Esophagus muscularis mucosa (tissue), 4 donors: Measurements from ENCODE around the gene MXRA8. TPM values are rescaled to one million over a fixed set of nuclear protein-coding genes. Genes with fewer than 3 reads are reported as not detected.

Source experiments
- DNase-seq: peaks from one replicate; pipeline ENCODE4 v3.0.0-alpha.2; 2017; ENCODE audit errors: extremely low spot score
- H3K27ac ChIP-seq, 4 donors: fragments of 200-600 bp; sonication (generic); replicated peaks in 1 of 4; 1 replicate in 3 of 4; 2 replicates in 1 of 4; pipeline ENCODE4 v1.5.1; 2016 to 2019; ENCODE audit warnings: mild to moderate bottlenecking in 1 of 4
- H3K27me3 ChIP-seq, 4 donors: fragments of 200-600 bp; sonication (generic); one replicate each; pipeline versions ENCODE4 v1.5.1 to v1.6.0; 2016 to 2019
- H3K36me3 ChIP-seq, 4 donors: fragments of 200-600 bp; sonication (generic); one replicate each; pipeline ENCODE4 v1.5.1; 2016 to 2019
- H3K4me1 ChIP-seq, 4 donors: fragments of 200-600 bp; sonication (generic); one replicate each; pipeline ENCODE4 v1.5.1; 2016 to 2019
- H3K4me3 ChIP-seq, 4 donors: fragments of 200-600 bp; sonication (generic); 1 replicate in 2 of 4; 2 replicates in 2 of 4; pipeline ENCODE4 v1.5.1; 2016 to 2019; ENCODE audit warnings: mild to moderate bottlenecking in 4 of 4, moderate library complexity in 1 of 4
- H3K9me3 ChIP-seq, 4 donors: fragments of 200-600 bp; sonication (generic); 1 replicate in 3 of 4; 2 replicates in 1 of 4; pipeline ENCODE4 v1.5.1; 2016 to 2019
- EP300 ChIP-seq: sonication (generic); formaldehyde crosslinking; IDR thresholded peaks from one replicate; pipeline ENCODE4 v1.6.1; 2017; ENCODE audit warnings: antibody characterized with exemption
- POLR2A ChIP-seq: fragments of 450-650 bp; IDR thresholded peaks from one replicate; pipeline ENCODE4 v1.6.1; 2017; ENCODE audit warnings: antibody characterized with exemption, moderate library complexity, mild to moderate bottlenecking, low read depth
- POLR2AphosphoS5 ChIP-seq, 2 donors: sonication (generic); formaldehyde crosslinking; IDR thresholded peaks; one replicate each; pipeline ENCODE4 v1.6.1; 2017; ENCODE audit warnings: antibody characterized with exemption in 2 of 2
- WGBS: methylation state at CpG from one replicate; pipeline ENCODE4 v1.1.5; 2018; 5-methylcytosine and 5-hydroxymethylcytosine counted together
- intact Hi-C: fragments of 100-400 bp; cut with DNase I; formaldehyde crosslinking; loops from one replicate; pipeline ENCODE4 v1.15.1; 2023
- total RNA-seq, 4 donors: library from RNA; depleted of rRNA; stranded (reverse); fragments of >200 nt; gene quantifications; one replicate each; pipeline versions ENCODE4 v1.1.0 to v1.2.1, GENCODE V29; 2016
- TF ChIP-seq, protein P1 (sequence below), 3 experiments: fragments of 200-600 bp in 2 of 3; fragments of 450-650 bp in 1 of 3; sonication (generic) in 2 of 3; IDR thresholded peaks; one replicate each; pipeline ENCODE4 v1.5.1; 2017 to 2019; ENCODE audit warnings: antibody characterized with exemption in 3 of 3, mild to moderate bottlenecking in 2 of 3, moderate library complexity in 1 of 3

The MXRA8 gene
- total RNA-seq, 4 donors from 2014 or later: 68.5 to 129 (median 87.2) TPM

DNA sequence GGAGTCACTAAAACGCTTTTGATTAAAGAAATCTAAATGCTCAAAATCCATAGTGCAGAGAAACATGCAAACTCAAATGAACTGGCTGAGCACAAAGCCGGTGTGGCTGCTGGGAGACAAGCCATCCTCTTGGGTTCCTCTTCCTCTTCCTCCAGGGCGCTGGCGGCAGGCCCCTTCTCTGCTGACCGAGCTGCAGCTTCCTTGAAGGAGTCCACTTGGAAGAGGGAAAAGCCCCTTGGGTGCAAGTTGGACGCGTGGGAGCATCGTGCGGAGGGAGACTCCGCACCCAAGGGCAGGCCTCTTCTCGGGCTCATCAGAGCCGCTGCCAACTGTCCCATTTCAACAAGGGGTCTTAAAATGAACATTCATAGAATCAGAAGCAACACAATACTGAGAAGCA, 32.9 kb upstream of the MXRA8 start:
- H3K9me3 ChIP-seq: no peaks in the 10 kb centered on the region
- H3K27me3 ChIP-seq: no peaks in the 10 kb centered on the region
- no peak overlapping the region for H3K4me3 ChIP-seq
- no peak for TF ChIP-seq EP300
- TF ChIP-seq, protein P1, sequence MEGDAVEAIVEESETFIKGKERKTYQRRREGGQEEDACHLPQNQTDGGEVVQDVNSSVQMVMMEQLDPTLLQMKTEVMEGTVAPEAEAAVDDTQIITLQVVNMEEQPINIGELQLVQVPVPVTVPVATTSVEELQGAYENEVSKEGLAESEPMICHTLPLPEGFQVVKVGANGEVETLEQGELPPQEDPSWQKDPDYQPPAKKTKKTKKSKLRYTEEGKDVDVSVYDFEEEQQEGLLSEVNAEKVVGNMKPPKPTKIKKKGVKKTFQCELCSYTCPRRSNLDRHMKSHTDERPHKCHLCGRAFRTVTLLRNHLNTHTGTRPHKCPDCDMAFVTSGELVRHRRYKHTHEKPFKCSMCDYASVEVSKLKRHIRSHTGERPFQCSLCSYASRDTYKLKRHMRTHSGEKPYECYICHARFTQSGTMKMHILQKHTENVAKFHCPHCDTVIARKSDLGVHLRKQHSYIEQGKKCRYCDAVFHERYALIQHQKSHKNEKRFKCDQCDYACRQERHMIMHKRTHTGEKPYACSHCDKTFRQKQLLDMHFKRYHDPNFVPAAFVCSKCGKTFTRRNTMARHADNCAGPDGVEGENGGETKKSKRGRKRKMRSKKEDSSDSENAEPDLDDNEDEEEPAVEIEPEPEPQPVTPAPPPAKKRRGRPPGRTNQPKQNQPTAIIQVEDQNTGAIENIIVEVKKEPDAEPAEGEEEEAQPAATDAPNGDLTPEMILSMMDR (IDR thresholded peaks at IDR 0.05): no peak
- no peak for TF ChIP-seq POLR2AphosphoS5 (IDR thresholded peaks at IDR 0.05)
- no peak for TF ChIP-seq POLR2A
- no peak for DNase-seq
- H3K4me1 ChIP-seq: peaks cover 11 to 16% (median 14%) of the 10 kb centered on the region in 4 donors
- intact Hi-C loops: no loop called here
- WGBS: 74% methylated on average over 12 of the region's 12 CpGs
- peaks cover 94 to 100% (median 100%) of the 10 kb centered on the region in 4 donors for H3K36me3 ChIP-seq
- no peak overlapping the region for H3K27ac ChIP-seq

DNA sequence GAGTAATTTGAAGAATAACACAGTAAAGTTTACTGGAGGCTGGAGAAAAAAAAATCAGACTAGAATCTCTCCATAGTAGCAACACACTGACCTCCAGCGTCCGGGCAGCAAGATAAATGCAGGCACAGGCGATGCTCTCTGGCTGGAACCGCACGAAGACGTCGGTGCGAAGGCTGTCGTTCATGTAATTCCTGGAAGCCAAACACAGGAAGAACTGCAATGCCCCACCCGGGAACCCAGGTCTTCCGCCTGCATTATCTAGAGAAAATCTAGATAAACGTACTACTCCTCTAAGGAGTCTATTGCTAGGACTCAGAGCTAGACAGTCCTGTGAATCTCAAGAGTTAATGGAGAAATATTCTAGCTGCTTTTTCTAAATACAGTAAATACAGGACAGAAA, 32.3 kb upstream of the MXRA8 start:
- Histone ChIP-seq H3K36me3 (peaks cover 99 to 100% (median 100%) of the 10 kb centered on the region in 4 donors), H3K27me3 (no peaks in the 10 kb centered on the region), H3K9me3 (no peaks in the 10 kb centered on the region), H3K4me1 (peaks cover 5 to 12% (median 10%) of the 10 kb centered on the region in 4 donors), H3K27ac (no peak overlapping the region), H3K4me3 (no peak overlapping the region)
- intact Hi-C loops: no loop called here
- TF ChIP-seq, protein P1 (IDR thresholded peaks at IDR 0.05): no peak
- no peak for TF ChIP-seq POLR2AphosphoS5 (IDR thresholded peaks at IDR 0.05)
- TF ChIP-seq POLR2A: no peak
- no peak for TF ChIP-seq EP300
- DNase-seq: no peak
- 77% methylated on average over 12 of the region's 12 CpGs for WGBS

DNA sequence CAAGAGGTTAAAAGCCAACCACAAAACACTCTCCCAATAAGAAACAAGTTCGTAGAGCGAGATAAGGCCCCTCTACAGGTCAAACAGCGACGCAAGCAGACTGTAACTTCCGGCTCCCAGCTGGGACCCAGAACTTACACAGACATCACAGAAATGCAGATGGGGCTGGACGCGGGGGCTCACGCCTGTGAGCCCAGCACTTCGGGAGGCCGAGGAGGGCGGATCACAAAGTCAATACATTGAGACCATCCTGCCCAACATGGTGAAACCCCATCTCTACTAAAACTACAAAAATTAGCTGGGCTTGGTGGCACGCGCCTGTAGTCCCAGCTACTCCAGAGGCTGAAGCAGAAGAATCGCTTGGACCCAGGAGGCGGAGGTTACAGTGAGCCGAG, 29.7 kb upstream of the MXRA8 start:
- 97% methylated on average over 16 of the region's 16 CpGs for WGBS
- peaks cover 76 to 87% (median 85%) of the 10 kb centered on the region in 4 donors for H3K36me3 ChIP-seq
- H3K27me3 ChIP-seq: no peaks in the 10 kb centered on the region
- no peak for DNase-seq
- intact Hi-C loops: no loop called here
- TF ChIP-seq, protein P1 (IDR thresholded peaks at IDR 0.05): no peak
- TF ChIP-seq POLR2AphosphoS5 (IDR thresholded peaks at IDR 0.05) (no peak), EP300 (no peak), POLR2A (no peak)
- no peaks in the 10 kb centered on the region for H3K9me3 ChIP-seq
- H3K27ac ChIP-seq: no peak overlapping the region
- H3K4me3 ChIP-seq: no peak overlapping the region
- H3K4me1 ChIP-seq: peaks cover 0 to 6% (median 0%) of the 10 kb centered on the region in 4 donors

DNA sequence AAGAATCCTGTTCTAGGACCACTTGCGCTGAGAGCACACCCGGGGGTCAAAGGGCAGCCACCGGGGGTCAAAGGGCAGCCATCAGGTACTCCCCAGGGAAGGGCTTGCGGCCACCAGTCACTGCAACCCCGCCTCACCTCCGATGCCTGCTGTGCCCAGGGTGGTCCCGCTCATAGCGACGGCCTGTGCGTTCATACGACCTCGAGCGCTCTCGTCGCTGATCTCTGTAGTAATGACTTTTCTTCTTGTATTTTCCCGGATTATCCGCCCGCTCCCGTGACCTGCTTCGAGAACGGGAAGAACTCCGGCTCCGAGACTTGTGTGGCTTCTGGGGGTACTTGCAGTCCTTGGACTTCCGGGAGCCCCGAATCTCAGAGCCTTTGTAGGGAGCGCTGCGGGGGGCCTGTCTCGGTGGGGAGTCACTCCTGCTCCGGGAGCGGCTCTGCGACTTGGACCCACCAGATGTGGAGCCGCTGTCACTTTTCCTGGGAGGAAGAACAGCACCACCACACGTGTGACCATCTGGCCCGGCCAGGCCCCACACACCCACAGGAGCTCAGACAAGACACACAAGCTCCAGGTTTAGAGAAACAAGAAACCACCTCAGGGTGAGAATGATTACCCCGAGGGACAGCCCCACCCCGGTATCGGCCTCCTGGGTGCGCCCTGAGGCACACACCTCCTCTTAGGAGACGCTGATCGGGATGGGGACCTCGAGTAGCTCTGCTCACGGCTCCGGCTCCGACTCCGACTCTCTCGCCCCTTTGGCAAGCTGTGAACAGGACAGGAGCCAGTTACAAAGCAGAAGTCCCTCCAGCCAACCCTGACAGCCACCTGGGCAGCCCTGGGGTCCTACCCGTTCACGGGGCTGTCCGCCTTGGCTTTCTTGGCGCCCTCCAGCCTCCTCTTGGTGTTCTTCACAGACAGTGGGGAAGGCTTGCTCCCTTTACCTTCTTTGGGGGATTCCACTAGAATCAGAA, 29.0 kb upstream of the MXRA8 start:
- TF ChIP-seq EP300: no peak
- TF ChIP-seq POLR2A: no peak
- TF ChIP-seq, protein P1 (IDR thresholded peaks at IDR 0.05): no peak
- TF ChIP-seq POLR2AphosphoS5 (IDR thresholded peaks at IDR 0.05): no peak
- no peaks in the 10 kb centered on the region for H3K9me3 ChIP-seq
- no peak overlapping the region for H3K27ac ChIP-seq
- peaks cover 69 to 80% (median 78%) of the 10 kb centered on the region in 4 donors for H3K36me3 ChIP-seq
- no peak for DNase-seq
- intact Hi-C loops: no loop called here
- WGBS: 95% methylated on average over 48 of the region's 50 CpGs
- H3K4me1 ChIP-seq: peaks cover 0 to 6% (median 0%) of the 10 kb centered on the region in 4 donors
- no peak overlapping the region for H3K4me3 ChIP-seq
- H3K27me3 ChIP-seq: no peaks in the 10 kb centered on the region
